Urinary bladder (tissue), 4 donors: ENCODE results near the gene ORAI2. TPM values are rescaled to one million over a fixed set of nuclear protein-coding genes. Genes with fewer than 3 reads are reported as not detected.
"Not testable (repeated sequence)": the region's sequence is repeated elsewhere in the genome, so short reads cannot be mapped to it uniquely, and the experiment has no call there.

Source experiments
- DNase-seq: peaks from one replicate; pipeline ENCODE4 v3.0.0-alpha.2; 2015; ENCODE audit errors: extremely low spot score
- H3K27ac ChIP-seq: one replicate; pipeline ENCODE4 v1.5.1; 2013; ENCODE audit warnings: low read depth, mild to moderate bottlenecking, moderate library complexity
- H3K36me3 ChIP-seq: one replicate; pipeline ENCODE4 v1.6.1; 2013; ENCODE audit warnings: mild to moderate bottlenecking, moderate library complexity; ENCODE audit not compliant: insufficient read depth
- H3K4me1 ChIP-seq: one replicate; pipeline ENCODE4 v1.6.1; 2013; ENCODE audit warnings: mild to moderate bottlenecking, moderate library complexity; ENCODE audit not compliant: insufficient read depth
- H3K4me3 ChIP-seq: one replicate; pipeline ENCODE4 v1.5.1; 2013; ENCODE audit warnings: low read depth, low read length
- WGBS: extraction: QIAGEN DNeasy Blood & Tissue Kit; methylation state at CpG from one replicate; pipeline ENCODE4 v1.1.7; 2013; 5-methylcytosine and 5-hydroxymethylcytosine counted together
- polyA plus RNA-seq: library from polyadenylated mRNA; stranded (reverse); fragments of 200-250 nt; gene quantifications from one replicate; pipeline ENCODE4 v1.2.3, GENCODE V29; 2013
- total RNA-seq: library from RNA; depleted of rRNA; stranded (reverse); fragments of >200 nt; gene quantifications from one replicate; pipeline ENCODE4 v1.2.3, GENCODE V29; 2014
- donor health status: healthy with polysubstance abuse.
- donor health status: healthy.

ORAI2 gene
- total and polyA plus RNA-seq, 2 donors: 11.5 to 13.1 TPM

DNA sequence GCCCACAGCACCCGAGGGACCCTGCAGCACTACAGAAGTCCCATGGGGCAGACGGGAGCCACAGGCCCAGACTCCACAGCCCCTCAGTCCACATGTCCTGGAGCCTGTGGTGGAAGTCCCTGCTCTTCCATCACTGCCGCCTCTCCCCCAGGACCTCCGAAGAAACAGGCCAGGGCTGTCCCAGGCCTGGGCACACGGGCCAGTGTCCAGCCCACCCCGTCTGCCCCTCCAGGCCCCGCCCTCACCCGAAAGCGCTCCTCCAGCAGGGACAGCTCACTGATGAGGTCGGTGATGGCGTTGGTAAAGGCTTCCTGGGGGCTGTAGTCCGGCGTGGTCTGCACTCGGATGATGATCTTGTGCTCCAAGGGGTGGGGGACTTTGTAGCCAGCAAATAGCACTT lies 40.7 kb downstream of the ORAI2 start:
- H3K4me3 ChIP-seq, H3K4me1 ChIP-seq, H3K27ac ChIP-seq, H3K36me3 ChIP-seq, DNase-seq: not testable (repeated sequence)
- WGBS: 80% methylated on average over 13 of the region's 14 CpGs

DNA sequence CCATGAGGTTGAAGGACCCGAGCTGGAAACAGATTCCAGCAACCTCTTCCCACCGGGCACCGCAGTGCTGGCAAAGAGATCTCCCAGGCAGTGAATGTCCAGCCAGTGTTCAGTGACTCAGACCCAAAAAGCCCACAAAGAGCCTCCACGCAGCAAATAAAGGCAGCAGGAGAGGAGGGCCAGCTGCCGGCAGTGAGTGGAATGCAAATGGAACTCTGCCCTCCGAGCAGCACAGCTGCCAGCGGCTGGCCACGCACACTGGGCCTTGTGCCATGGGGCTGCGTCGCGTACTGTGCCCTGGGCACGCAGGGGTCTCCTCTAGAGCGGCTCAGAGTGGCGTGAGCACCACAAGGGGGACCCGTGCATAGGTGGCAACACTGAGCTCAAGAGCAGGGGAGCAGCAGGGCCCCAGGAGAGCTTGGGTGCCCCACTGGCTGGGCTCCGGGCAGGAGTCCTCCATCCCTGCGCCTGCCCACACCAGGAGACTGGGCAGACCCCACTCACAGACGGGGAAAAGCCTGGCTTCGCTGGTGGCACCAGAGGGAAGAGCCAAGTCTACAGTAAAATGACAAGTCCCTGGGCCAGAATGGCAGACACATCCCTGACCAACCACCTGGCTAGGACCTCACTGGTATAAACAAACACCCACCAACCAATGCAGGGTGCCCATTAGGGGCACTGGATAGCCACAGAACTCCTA lies 41.5 kb downstream of the ORAI2 start:
- 64% methylated on average over 10 of the region's 19 CpGs for WGBS
- H3K4me1 ChIP-seq, H3K4me3 ChIP-seq, H3K27ac ChIP-seq, DNase-seq, H3K36me3 ChIP-seq: not testable (repeated sequence)

DNA sequence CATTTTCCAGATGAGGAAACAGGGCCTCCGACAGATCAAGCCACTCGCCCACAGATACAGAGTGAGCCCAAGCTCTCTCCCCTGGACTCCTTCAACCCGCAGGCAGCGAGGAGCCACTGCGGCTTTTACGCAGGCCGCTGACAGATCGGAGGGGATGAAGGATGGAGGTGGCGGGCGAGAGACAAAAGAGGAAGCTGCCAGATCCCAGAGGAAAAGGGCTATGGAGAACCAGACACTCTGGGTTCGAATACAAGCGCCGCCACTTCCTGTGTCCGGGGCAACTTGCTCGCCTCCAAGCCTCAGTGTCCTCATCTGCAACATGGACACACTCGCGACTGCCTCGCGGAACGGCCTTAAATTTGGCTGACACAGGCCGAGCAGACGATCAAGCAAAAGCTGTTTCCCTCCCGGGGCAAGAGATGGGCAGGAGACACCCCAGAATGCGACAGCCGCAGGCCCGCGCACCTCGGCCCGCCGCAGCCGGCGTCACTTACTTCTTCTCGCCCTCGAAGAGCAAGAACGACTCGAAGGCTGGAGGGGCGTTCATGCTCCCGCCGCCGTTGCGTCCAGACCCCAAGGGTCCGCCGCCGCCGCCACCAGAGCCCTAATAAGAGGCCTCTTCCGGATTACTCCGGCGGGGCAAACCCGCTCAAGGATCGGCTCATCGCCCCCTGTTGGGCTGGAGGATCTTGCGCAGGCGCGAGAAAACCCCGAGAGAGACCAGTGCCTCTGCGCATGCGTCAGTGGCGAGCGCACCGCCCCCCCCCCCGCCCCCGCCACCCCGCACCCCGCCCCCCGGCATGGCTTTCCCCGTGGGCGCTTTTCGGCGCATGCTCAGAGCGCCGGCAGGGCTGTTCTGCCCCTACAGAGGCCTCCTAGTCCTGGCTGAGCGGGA lies 45.2 kb downstream of the ORAI2 start, which contains the start of gene POLR2J:
Gene POLR2J, minus strand, starts transcription at position 609 of the 895 bp plus-strand sequence. Its CDS starts 62 bp downstream, at position 547.
- H3K4me3 ChIP-seq, H3K27ac ChIP-seq, H3K36me3 ChIP-seq, H3K4me1 ChIP-seq: not testable (repeated sequence)
- peak; percentile 72 for DNase-seq
- 0% methylated on average over 57 of the region's 72 CpGs for WGBS

DNA sequence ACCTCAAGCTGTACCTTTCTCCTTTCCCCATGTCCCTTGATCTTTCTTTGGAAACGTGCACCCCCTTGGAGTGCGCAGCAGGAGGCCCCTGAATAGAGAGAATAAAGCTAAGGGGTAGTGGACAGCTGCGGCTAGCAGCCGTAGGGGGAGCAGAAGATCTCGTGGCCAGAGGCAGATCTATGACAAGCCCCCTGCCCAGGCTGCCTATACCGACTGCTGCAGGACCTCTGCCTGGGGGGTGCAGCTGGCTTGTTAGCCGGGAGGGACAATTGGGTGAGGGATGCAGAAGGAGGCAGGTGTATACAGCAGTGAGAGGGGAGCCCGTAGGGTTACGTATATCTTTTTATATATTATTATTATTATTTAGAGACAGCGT lies 45.8 kb downstream of the ORAI2 start:
- not testable (repeated sequence) for H3K27ac ChIP-seq, H3K4me3 ChIP-seq, DNase-seq, H3K4me1 ChIP-seq, H3K36me3 ChIP-seq
- WGBS: 0% methylated on average over 2 of the region's 10 CpGs

DNA sequence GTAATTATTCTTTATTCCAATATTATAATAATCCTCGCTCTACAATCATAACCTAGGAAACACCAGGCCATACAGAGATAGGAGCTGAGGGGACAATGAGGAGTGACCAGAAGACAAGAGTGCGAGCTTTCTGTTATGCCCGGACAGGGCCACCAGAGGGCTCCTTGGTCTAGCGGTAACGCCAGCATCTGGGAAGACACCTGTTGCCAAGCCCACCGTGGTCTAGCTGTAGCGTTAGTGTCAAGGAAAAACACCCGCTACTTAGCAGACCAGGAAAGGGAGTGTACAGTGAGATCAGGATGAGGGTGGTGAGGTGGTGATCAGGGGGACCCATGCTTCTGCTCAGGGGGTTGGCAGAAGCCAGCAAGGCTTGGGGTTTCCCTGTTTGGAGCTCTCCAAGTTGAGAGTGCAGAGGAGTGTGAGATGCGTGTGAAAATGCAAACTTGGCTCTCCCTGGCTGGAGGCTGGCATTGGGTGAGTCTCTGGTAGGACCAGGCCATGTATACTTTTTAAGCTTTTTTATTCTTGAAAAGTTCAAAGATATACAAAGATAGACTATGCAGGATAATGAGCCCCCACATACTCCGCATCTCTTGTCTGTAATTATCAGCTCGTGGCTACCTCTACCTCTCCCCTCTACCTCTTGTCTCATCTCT lies 46.7 kb downstream of the ORAI2 start:
- H3K4me1 ChIP-seq, H3K36me3 ChIP-seq, H3K4me3 ChIP-seq, DNase-seq, H3K27ac ChIP-seq: not testable (repeated sequence)
- whole genome bisulfite sequencing: 4% methylated on average over 8 of the region's 11 CpGs

DNA sequence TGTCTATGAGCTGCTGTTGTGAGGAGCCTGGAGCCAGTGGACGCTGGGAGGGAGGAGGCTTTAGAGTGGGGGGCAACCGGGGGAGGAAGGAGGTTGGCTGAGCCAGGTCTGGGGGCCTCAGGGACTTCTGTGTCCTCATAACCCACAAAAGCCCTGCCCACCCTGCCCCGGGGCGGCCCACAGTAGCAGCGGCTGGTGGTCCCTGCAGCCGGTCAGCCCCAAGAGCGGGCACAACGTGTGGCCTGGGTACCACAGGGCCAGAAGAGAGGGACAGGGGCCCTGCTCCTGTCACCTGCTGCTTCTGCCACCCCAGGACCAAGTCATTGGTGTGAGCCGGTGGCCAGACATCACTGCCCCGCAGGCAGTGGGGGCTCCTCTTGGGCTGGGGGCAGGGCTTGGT lies 48.6 kb downstream of the ORAI2 start:
- no CpG with 5 or more reads among the region's 10 CpGs for WGBS
- not testable (repeated sequence) for H3K27ac ChIP-seq, H3K36me3 ChIP-seq, H3K4me3 ChIP-seq, H3K4me1 ChIP-seq, DNase-seq

DNA sequence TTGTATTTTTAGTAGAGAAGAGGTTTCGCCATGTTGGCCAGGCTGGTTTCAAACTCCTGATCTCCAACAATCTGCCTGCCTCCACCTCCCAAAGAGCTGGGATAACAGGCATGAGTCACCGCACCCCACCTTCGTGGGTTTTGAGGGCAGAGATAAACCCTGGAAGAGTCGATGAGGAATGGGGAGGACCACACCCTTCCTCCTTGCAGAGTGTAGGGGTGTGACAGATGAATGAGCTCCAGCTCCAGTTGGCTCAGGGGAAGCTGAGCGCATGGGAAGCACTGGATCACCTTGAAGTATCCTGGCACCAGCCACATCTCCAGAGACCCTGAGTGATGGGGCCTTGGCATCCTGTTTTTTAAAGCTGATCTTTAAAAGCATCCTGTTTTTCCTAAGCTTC lies 50.9 kb downstream of the ORAI2 start:
- not testable (repeated sequence) for H3K36me3 ChIP-seq, H3K4me1 ChIP-seq, H3K4me3 ChIP-seq, H3K27ac ChIP-seq, DNase-seq
- WGBS: no CpG with 5 or more reads among the region's 5 CpGs

DNA sequence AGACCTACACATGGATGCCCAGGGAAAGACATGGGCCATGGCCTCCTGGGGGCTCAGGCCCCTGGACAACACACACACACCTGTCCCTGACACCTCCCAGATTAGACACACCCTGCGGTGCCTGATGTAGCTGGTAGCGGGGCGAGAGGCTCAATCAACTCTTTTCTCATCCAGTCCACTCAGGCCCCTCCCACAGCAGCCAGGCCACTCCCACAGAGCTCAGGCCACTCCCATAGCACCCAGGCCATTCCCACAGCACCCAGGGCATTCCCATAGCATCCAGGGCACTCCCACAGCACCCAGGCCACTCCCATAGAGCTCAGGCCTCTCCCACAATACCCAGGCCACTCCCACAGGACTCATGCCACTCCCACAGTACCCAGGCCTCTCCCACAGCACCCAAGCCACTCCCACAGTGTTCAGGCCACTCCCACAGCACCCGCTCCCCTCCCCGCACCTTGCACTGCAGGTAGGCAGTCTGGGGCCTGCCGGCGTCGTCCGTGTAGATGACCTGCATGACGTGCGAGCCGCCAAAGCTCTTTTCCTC lies 57.2 kb downstream of the ORAI2 start:
- WGBS: 88% methylated on average over 3 of the region's 12 CpGs
- H3K27ac ChIP-seq, H3K4me1 ChIP-seq, DNase-seq, H3K36me3 ChIP-seq, H3K4me3 ChIP-seq: not testable (repeated sequence)

DNA sequence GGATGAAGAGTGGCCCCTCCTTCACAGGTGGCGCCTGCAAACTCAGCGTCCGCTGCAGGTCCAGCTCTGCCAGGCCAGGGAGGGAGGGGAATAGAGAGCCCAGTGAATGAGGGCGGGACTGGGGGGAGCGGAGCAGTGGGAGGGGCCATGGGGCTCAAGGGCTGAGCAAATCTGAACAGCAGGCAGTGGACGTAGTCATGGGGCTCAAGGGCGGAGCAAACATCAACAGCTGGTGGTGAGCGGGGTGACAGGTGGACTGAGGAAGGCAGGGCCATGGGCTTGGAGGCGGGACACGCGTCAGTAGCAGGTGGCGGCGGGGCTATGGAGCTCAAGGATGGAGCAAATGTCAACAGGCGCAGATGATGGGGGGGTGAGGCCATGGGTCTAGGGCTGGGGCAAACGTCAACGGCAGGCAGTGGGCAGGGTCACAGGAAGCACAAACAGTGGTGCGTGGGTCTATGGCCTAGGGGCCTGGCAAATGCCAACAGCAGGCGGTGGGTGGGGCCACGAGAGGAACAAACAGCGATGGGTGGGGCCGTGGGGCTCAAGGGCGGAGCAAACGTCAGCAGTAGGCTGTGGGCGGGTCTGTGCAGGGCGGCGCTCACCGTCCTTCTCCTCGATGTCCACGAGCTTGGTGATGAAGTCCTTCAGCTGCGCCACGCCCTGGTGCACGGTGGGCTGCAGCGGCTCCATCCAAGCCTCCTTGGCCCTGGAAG lies 60.0 kb downstream of the ORAI2 start:
- not testable (repeated sequence) for H3K4me1 ChIP-seq, H3K27ac ChIP-seq, H3K4me3 ChIP-seq, DNase-seq, H3K36me3 ChIP-seq
- WGBS: no CpG with 5 or more reads among the region's 33 CpGs

DNA sequence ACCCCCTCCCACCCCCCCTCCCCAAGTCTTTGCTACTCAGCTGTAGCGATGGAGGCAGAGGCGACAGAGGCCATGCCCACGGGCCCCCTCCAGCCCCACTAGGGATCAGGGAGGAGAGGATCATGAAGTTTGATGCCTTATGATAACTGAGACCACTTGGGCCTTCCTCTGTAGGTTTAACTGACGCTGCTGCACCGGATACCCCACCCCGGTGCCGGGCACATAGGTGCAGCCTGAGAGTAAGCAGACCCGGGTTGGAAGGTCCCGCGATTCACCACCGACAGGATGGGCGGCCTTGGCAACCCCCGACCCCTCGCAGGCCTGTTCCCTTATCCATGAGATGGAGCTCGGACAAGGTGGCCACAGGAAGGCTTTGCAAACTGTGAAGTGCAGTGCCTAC lies 60.7 kb downstream of the ORAI2 start:
- DNase-seq, H3K27ac ChIP-seq, H3K4me1 ChIP-seq, H3K36me3 ChIP-seq, H3K4me3 ChIP-seq: not testable (repeated sequence)
- 62% methylated on average over 8 of the region's 15 CpGs for WGBS

DNA sequence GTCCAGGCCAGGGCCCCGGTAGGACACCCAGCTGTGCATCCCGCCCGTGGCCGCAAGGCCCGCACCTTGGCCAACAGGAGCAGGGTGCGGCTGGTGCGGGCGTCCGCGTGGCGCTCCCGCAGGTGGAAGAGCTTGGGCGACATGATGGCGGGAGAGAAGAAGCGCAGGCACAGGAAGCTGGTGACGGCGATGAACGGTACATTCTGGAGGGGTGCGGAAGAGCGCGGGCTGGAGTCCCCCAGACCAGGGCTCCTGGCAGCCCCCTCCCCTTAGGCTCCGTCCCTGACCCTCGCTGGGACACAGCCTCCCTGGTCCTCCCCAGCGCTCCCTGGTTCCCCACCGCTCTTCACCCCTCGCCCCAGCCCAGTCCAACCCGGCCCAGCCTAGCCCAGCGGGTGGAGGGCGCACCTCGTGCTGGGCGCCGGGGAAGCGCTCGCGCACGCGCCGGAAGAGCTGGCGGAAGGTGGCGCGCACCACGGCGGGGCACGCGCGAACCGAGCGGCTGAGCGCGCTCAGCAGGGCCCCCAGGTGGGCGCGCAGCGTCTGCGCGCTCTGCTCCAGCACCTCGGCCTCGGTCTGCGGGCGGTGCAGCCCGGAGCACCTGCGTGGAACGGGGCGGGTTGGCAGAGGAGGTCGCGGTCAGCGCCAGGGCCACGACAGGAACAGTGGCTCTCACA lies 61.2 kb downstream of the ORAI2 start:
- no CpG with 5 or more reads among the region's 67 CpGs for WGBS
- not testable (repeated sequence) for H3K4me3 ChIP-seq, DNase-seq, H3K4me1 ChIP-seq, H3K36me3 ChIP-seq, H3K27ac ChIP-seq

DNA sequence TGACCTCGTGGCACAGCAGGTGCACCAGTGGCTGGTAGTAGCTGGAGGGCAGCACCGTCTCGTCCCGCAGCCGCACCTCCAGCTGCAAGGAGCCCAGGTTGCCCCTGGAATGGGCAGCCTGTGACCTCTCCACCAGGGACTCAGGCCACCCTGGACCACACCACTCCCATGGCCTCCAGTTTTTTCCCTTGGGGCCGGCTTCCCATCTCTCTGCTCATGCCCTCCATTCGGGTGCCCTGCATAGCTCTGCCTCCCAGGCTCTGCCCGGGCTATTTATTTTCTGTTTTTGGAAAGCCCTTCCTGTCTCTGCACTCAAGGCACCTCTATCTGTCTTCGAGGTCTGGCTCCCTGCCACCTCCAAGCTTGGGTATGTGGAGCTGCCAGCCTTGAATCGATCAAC lies 63.5 kb downstream of the ORAI2 start:
- H3K4me3 ChIP-seq, DNase-seq, H3K27ac ChIP-seq, H3K4me1 ChIP-seq, H3K36me3 ChIP-seq: not testable (repeated sequence)
- 65% methylated on average over 3 of the region's 10 CpGs for WGBS

DNA sequence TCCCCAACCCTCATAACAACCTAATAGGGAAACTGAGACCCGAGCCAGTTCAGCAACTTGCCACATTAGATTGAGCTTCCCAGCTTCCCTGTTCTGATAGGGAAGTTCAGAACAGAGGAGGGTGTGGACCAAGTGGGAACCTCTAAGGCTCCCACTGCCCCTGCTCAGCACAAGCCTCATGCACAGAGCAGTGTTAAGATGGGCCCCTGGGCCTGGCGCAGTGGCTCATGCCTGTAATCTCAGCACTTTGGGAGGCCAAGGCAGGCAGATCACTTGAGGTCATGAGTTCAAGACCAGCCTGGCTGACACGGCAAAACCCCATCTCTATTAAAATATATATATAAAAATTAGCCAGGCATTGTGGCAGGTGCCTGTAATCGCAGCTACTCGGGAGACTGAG lies 63.9 kb downstream of the ORAI2 start:
- H3K4me1 ChIP-seq, H3K4me3 ChIP-seq, DNase-seq, H3K27ac ChIP-seq, H3K36me3 ChIP-seq: not testable (repeated sequence)
- 94% methylated on average over 1 of the region's 5 CpGs for WGBS
